Hepatocyte (in vitro differentiated cells): Measurements from ENCODE around the gene TRIM32. TPM values are rescaled to one million over a fixed set of nuclear protein-coding genes. Genes with fewer than 3 reads are reported as not detected.

Experiments
- DNase-seq: peaks from one replicate; pipeline ENCODE4 v3.0.0-alpha.2; 2016; ENCODE audit warnings: low spot score
- H2AFZ ChIP-seq: fragments of 200-600 bp; sonication (generic); 2 replicates; pipeline ENCODE4 v1.6.0; 2016; ENCODE audit warnings: antibody characterized with exemption, mild to moderate bottlenecking
- H3K27ac ChIP-seq: fragments of 200-600 bp; sonication (generic); 2 replicates; pipeline ENCODE4 v1.5.1; 2016; ENCODE audit warnings: mild to moderate bottlenecking
- H3K27me3 ChIP-seq: fragments of 200-600 bp; sonication (generic); 2 replicates; pipeline ENCODE4 v1.6.1; 2016
- H3K36me3 ChIP-seq: fragments of 200-600 bp; sonication (generic); replicated peaks from 2 replicates; pipeline ENCODE4 v1.5.1; 2016; ENCODE audit warnings: low read depth; ENCODE audit not compliant: insufficient read depth
- H3K4me1 ChIP-seq: fragments of 200-600 bp; sonication (generic); 2 replicates; pipeline ENCODE4 v1.5.1; 2016; ENCODE audit warnings: mild to moderate bottlenecking, moderate library complexity; ENCODE audit not compliant: insufficient read depth
- H3K4me2 ChIP-seq: fragments of 200-600 bp; sonication (generic); 2 replicates; pipeline ENCODE4 v1.6.0; 2016
- H3K4me3 ChIP-seq: fragments of 200-600 bp; sonication (generic); 2 replicates; pipeline ENCODE4 v1.5.1; 2016; ENCODE audit warnings: mild to moderate bottlenecking
- H3K79me2 ChIP-seq: fragments of 200-600 bp; sonication (generic); 2 replicates; pipeline ENCODE4 v1.6.0; 2017; ENCODE audit warnings: mild to moderate bottlenecking
- H3K9me2 ChIP-seq: fragments of 200-600 bp; sonication (generic); replicated peaks from 2 replicates; pipeline ENCODE4 v1.6.0; 2017; ENCODE audit warnings: mild to moderate bottlenecking; ENCODE audit not compliant: insufficient read depth
- H3K9me3 ChIP-seq: fragments of 200-600 bp; sonication (generic); 2 replicates; pipeline ENCODE4 v1.5.1; 2016; ENCODE audit warnings: low read depth, mild to moderate bottlenecking
- H4K20me1 ChIP-seq: fragments of 200-600 bp; sonication (generic); 2 replicates; pipeline ENCODE4 v1.6.0; 2016; ENCODE audit warnings: mild to moderate bottlenecking; ENCODE audit not compliant: insufficient read depth, poor library complexity, severe bottlenecking
- CTCF ChIP-seq: fragments of 200-600 bp; sonication (generic); IDR thresholded peaks from 2 replicates; pipeline ENCODE4 v1.5.1; 2016; ENCODE audit warnings: antibody characterized with exemption, mild to moderate bottlenecking; ENCODE audit not compliant: poor library complexity
- EZH2 ChIP-seq: fragments of 200-600 bp; sonication (generic); IDR thresholded peaks from 2 replicates; pipeline ENCODE4 v1.6.1; 2016; ENCODE audit warnings: antibody characterized with exemption, mild to moderate bottlenecking, borderline replicate concordance
- EZH2phosphoT487 ChIP-seq: fragments of 200-600 bp; sonication (generic); IDR thresholded peaks from one replicate; pipeline ENCODE4 v1.6.1; 2018; ENCODE audit warnings: antibody characterized with exemption, mild to moderate bottlenecking, low read depth, moderate library complexity; ENCODE audit not compliant: unreplicated experiment, severe bottlenecking
- WGBS: methylation state at CpG from one replicate; pipeline ENCODE4 v1.1.6; 2016; ENCODE audit warnings: low lambda C conversion rate; ENCODE audit errors: missing lambda C conversion rate; 5-methylcytosine and 5-hydroxymethylcytosine counted together
- polyA plus RNA-seq: library from polyadenylated mRNA; unstranded; fragments of >200 nt; fragmentation: Nextera tagmentation; extraction: Ambion mirVana; gene quantifications from 2 replicates; pipeline ENCODE4 v1.2.1, GENCODE V29; 2016
- total RNA-seq: library from RNA; depleted of rRNA; stranded (reverse); fragments of >200 nt; gene quantifications from 2 replicates; pipeline ENCODE4 v1.2.3, GENCODE V29; 2014

The TRIM32 gene
- total and polyA plus RNA-seq, 2 experiments from 2014 or later = 21.0 to 30.8 TPM

- Histone ChIP-seq H3K27me3 (no peaks in the 10 kb centered on the region), H3K36me3 (no peaks in the 10 kb centered on the region), H3K9me3 (no peaks in the 10 kb centered on the region), H2AFZ (no peak overlapping the region), H3K4me2 (no peak overlapping the region), H3K4me1 (no peaks in the 10 kb centered on the region), H3K9me2 (no peaks in the 10 kb centered on the region), H4K20me1 (no peaks in the 10 kb centered on the region), H3K79me2 (no peaks in the 10 kb centered on the region), H3K27ac (no peak overlapping the region), H3K4me3 (no peak overlapping the region)
- TF ChIP-seq CTCF (no peak), EZH2phosphoT487 (no peak), EZH2 (no peak)
- no peak for DNase-seq
- 82% methylated on average over 2 of the region's 2 CpGs for WGBS
These were observed 30.1 kb upstream of the TRIM32 start for GRCh38 chr9:116656977-116657376.

GRCh38 chr9:116658265-116658664 is 28.8 kb upstream of the TRIM32 start:
- DNase-seq = no peak
- no peaks in the 10 kb centered on the region for H3K27me3 ChIP-seq
- H3K4me2 ChIP-seq = no peak overlapping the region
- no peak for TF ChIP-seq EZH2phosphoT487
- no peak for TF ChIP-seq EZH2
- TF ChIP-seq CTCF = no peak
- 93% methylated on average over 2 of the region's 2 CpGs for WGBS
- H3K79me2 ChIP-seq = no peaks in the 10 kb centered on the region
- no peak overlapping the region for H3K27ac ChIP-seq
- no peak overlapping the region for H3K4me3 ChIP-seq
- H4K20me1 ChIP-seq = no peaks in the 10 kb centered on the region
- peaks cover 4% of the 10 kb centered on the region for H3K4me1 ChIP-seq
- no peaks in the 10 kb centered on the region for H3K36me3 ChIP-seq
- H3K9me2 ChIP-seq = no peaks in the 10 kb centered on the region
- H3K9me3 ChIP-seq = no peaks in the 10 kb centered on the region
- no peak overlapping the region for H2AFZ ChIP-seq

GRCh38 chr9:116661037-116661954 is 25.8 kb upstream of the TRIM32 start:
- no peaks in the 10 kb centered on the region for H3K27me3 ChIP-seq
- WGBS = 69% methylated on average over 7 of the region's 7 CpGs
- no peaks in the 10 kb centered on the region for H3K9me3 ChIP-seq
- H3K36me3 ChIP-seq = no peaks in the 10 kb centered on the region
- no peak overlapping the region for H3K4me2 ChIP-seq
- no peaks in the 10 kb centered on the region for H3K79me2 ChIP-seq
- no peaks in the 10 kb centered on the region for H3K9me2 ChIP-seq
- H3K4me1 ChIP-seq = peaks cover 6% of the 10 kb centered on the region
- DNase-seq = peak; percentile 86
- no peak overlapping the region for H2AFZ ChIP-seq
- H3K27ac ChIP-seq = no peak overlapping the region
- no peak overlapping the region for H3K4me3 ChIP-seq
- peak; percentile 83 for TF ChIP-seq CTCF
- TF ChIP-seq EZH2 = no peak
- H4K20me1 ChIP-seq = no peaks in the 10 kb centered on the region
